B cell (primary cell): ENCODE measurements around the gene CASP9.
"Not testable (repeated sequence)": the region's sequence is repeated elsewhere in the genome, so short reads cannot be mapped to it uniquely, and the experiment has no call there.

Source experiments
- EZH2 ChIP-seq: IDR thresholded peaks from 2 replicates; pipeline ENCODE4 v1.6.1; 2012; ENCODE audit warnings: borderline replicate concordance, low read depth, mild to moderate bottlenecking, moderate library complexity, low read length; ENCODE audit not compliant: insufficient read depth, poor library complexity, severe bottlenecking
- TF ChIP-seq, protein P1 (sequence below): fragments of 200-600 bp; IDR thresholded peaks from one replicate; pipeline ENCODE4 v1.8.0; 2022; ENCODE audit warnings: antibody characterized with exemption, mild to moderate bottlenecking

DNA sequence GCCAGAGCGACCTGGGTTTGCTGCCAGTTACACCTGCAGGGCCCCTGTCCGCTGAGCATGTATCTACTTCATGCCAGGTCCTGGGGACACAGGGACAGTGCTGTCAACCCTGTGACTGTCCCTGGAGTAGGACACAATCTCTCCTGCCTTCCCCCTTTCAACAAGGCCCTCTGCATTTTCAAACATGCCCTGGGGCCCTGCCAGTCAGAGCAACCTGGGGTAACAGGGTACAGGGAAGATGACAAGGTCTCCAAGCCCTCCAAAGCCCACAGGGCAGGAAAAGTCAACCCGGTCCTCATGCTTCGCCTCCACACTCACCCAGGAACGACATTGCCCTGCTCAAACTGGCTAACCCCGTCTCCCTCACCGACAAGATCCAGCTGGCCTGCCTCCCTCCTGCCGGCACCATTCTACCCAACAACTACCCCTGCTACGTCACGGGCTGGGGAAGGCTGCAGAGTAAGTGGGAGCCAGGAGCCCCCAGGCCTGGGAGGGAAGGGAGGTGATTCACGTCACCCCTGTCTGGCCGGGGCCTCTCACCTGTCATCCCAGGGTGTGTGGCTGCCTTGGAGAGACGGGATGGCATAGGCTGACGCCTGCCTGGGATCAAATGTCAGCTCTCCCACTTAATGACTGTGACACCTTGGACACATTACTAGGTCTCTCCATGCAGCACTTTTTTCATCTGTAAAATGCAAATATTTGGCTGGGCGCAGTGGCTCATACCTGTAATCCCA is 60.8 kb downstream of the CASP9 start:
- TF ChIP-seq, protein P1, sequence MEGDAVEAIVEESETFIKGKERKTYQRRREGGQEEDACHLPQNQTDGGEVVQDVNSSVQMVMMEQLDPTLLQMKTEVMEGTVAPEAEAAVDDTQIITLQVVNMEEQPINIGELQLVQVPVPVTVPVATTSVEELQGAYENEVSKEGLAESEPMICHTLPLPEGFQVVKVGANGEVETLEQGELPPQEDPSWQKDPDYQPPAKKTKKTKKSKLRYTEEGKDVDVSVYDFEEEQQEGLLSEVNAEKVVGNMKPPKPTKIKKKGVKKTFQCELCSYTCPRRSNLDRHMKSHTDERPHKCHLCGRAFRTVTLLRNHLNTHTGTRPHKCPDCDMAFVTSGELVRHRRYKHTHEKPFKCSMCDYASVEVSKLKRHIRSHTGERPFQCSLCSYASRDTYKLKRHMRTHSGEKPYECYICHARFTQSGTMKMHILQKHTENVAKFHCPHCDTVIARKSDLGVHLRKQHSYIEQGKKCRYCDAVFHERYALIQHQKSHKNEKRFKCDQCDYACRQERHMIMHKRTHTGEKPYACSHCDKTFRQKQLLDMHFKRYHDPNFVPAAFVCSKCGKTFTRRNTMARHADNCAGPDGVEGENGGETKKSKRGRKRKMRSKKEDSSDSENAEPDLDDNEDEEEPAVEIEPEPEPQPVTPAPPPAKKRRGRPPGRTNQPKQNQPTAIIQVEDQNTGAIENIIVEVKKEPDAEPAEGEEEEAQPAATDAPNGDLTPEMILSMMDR = not testable (repeated sequence)
- not testable (repeated sequence) for TF ChIP-seq EZH2
